GM12874 (cell line): Measurements from ENCODE around the gene ACTN2.

Experiments
- TF ChIP-seq, protein P1 (sequence below): IDR thresholded peaks from 2 replicates; pipeline ENCODE4 v1.5.1; 2011; ENCODE audit warnings: low read depth, mild to moderate bottlenecking, control low read depth, low read length, moderate library complexity; ENCODE audit not compliant: insufficient read depth

Gene ACTN2

DNA sequence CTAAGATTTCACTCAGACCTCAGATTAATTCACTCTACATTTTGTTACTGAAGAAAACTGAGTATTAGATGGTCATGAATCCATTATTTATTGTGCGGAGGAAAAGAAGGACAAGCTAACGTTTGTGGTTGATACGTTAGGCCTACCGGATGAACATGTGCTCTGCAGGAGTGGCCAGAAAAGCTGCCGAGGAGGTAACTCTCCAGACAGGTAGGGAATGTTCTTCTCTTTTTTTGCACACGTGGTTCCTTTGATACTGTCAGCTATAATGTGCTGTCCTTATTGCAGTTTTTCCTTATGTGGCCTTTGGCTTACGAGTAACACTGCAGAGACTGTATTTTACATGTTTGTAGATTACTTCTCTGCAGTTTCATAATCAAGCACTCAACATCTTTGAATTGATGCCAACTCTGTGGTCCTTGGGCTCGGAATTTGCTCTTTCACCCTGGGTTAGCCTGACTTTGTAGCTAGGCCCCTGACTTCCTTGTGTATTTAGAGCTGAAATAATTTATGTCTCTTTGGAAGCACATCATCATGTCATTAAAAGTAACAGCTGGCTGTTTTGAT, 122.3 kb downstream of the ACTN2 start:
- TF ChIP-seq, protein P1, sequence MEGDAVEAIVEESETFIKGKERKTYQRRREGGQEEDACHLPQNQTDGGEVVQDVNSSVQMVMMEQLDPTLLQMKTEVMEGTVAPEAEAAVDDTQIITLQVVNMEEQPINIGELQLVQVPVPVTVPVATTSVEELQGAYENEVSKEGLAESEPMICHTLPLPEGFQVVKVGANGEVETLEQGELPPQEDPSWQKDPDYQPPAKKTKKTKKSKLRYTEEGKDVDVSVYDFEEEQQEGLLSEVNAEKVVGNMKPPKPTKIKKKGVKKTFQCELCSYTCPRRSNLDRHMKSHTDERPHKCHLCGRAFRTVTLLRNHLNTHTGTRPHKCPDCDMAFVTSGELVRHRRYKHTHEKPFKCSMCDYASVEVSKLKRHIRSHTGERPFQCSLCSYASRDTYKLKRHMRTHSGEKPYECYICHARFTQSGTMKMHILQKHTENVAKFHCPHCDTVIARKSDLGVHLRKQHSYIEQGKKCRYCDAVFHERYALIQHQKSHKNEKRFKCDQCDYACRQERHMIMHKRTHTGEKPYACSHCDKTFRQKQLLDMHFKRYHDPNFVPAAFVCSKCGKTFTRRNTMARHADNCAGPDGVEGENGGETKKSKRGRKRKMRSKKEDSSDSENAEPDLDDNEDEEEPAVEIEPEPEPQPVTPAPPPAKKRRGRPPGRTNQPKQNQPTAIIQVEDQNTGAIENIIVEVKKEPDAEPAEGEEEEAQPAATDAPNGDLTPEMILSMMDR: no peak

DNA sequence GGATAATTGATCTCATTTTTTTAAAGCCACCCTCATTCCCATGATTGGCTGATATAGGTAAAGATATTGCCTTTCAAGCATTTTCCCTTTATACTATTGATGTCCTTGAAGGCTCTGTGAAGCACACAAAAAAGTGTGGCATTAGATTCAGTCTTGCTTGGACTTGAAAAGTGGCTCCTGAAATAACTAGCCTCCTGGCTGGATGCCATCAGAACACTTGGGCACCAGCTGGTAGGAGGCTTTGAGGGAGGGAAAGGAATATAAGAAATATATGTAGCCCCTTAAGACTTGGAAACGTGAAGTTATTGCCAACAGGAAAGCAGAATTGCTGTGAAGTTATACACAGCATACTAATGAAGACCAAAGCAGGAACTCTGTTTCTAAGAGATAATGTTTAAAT, 122.8 kb downstream of the ACTN2 start:
- TF ChIP-seq, protein P1: no peak

DNA sequence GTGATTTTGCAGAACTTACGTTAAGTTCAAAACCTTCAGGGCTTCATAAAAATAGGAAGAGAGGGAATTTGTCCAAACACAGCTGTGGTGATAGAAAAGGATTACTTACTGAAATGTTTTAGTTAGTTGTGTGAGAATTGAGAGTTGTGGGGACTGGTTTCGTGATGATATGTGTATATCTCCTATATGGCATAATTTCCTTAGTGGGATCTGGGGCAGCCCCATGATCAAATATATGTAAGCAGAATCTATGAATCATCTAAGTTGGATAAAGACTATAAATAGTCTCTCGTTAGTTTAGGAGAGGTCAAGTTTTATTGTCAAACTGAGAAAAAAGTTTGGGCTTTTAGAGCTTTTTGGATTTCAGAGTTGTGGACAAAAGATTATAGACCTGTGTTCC, 123.7 kb downstream of the ACTN2 start:
- TF ChIP-seq, protein P1: no peak

DNA sequence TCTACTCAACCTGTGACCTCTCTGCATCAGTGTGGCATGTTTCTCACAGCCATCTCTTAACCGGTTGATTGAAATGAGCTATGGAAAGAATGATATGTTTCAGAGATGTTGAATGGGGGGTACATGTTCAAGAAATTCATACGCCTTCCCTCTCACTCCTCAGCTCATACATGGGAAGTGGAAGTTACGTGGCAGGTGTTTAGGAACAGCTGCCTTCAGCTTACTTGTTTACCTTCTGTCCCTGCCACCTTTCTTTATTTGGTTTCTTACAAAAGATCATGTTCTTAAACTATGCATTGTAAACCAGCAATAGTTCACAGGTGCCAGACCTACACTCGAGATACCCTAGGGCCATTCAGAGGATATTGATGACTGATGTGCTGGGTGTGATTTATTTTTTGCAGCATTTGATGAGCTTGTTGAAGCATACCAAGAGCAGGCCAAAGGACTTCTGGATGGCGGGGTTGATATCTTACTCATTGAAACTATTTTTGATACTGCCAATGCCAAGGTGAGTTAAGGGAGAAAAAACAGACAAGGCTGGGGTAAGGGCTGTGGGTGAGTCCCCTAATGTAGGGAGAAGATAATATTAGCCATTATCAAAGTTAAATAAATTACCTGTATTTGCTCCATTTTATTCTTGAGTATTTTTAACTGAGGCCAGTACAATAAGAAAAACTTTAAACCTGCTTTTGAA, 126.2 kb downstream of the ACTN2 start:
- TF ChIP-seq, protein P1: no peak
